Medulla oblongata (tissue), 1 donor: ENCODE measurements around the gene BAAT.
A peak's percentile ranks its signal among the peaks of the same experiment; 100 is the strongest.
"Not testable (repeated sequence)": the region's sequence is repeated elsewhere in the genome, so short reads cannot be mapped to it uniquely, and the experiment has no call there.

Source experiments
- DNase-seq: peaks from one replicate; pipeline ENCODE4 v3.0.0-alpha.2; 2015; ENCODE audit errors: extremely low spot score

The BAAT gene

DNA sequence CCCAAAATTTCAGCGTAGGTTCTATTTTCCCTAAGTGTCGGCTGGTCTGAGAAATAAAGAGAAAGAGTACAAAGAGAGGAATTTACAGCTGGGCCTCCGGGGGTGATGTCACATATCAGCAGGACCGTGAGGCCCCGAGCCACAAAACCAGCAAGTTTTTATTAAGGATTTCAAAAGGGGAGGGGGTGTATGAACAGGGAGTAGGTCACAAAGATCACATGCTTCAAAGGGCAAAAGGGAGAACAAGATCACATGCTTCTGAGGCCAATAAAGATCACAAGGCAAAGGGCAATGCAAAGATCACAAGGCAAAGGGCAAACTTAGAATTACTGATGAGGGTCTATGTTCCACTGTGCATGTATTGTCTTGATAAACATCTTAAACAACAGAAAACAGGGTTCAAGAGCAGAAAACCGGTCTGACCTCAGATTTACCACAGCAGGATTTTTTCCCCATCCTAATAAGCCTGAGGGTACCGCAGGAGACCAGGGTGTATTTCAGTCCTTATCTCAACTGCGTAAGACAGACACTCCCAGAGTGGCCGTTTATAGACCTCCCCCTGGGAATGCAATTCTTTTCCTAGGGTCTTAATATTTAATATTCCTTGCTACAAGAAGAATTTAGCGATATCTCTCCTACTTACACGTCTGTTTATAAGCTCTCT is at the start of gene BAAT:
Gene BAAT, minus strand, starts transcription at position 134 of the 664 bp plus-strand sequence. CDS start 13,602 bp downstream, outside the sequence.
- not testable (repeated sequence) for DNase-seq

GRCh38 chr9:101433229-101433628 is 48.4 kb upstream of the BAAT start:
- no peak for DNase-seq

DNA sequence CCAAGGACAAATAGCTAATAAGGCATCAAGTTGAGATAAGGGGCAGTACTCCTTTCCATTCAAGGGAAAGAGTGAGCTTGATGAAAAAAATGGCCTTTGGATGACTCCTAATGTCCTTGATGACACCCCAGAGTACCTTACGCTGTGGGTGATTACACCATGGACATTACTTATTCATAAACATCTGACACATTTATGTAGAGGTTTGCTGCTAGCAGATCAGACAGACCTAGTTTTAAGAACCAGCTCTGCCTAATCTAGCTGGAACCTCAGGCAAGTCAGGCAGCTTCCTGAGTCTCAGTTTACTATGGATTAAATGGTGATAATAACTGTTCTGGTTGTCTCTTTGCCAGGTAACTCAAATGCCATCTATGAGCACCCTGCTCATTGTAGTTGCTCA is 47.9 kb upstream of the BAAT start:
- no peak for DNase-seq

DNA sequence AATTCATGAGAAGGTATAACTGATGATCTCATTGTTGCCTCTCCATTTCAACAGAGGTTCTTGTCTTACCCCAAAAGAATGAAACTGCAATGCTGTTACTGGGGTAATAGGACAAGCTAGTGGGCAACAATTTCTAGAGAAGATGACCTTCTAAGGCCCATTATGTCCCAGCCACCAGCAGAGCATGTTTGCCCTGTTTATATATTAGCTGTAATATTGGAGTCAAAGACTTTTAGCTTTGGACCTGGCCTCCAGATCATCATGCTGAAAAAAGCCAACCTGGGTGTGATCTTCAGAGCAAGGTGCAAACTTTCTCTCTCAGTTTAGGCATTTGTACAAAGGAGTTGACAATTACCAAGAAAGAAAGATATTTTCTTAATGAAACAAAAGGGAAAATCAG is 47.4 kb upstream of the BAAT start:
- no peak for DNase-seq

GRCh38 chr9:101429736-101430135 is 44.9 kb upstream of the BAAT start:
- no peak for DNase-seq

- DNase-seq, result no peak
These were observed 44.1 kb upstream of the BAAT start for GRCh38 chr9:101428909-101429308.

- no peak for DNase-seq
These were observed 43.3 kb upstream of the BAAT start for GRCh38 chr9:101427957-101428655.

DNA sequence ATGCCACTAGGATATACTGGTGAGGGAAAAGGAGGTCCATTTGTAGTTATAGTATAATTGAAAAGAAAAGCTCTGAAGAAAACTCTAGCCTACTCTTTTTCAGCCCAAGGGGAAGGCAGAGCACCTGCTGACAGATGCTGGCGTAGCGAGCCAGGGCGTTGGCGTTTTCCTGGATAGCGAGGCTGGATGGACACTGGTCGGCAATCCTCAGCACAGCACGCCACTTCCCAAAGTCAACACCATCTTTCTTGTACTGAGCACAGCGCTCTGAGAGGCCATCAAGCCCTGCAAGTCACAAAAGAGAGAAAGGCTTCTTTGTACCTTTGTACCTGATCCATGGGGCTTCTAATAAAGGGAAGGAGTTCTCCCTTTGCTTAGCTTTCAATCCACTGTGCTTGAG is 42.6 kb upstream of the BAAT start:
- DNase-seq, result no peak

- no peak for DNase-seq
These were observed 36.9 kb upstream of the BAAT start for GRCh38 chr9:101421653-101422065.

- no peak for DNase-seq
These were observed 35.1 kb upstream of the BAAT start for GRCh38 chr9:101419863-101420262.

GRCh38 chr9:101418518-101419430 is 34.0 kb upstream of the BAAT start:
- DNase-seq, result no peak

- no peak for DNase-seq
These were observed 33.2 kb upstream of the BAAT start for GRCh38 chr9:101417977-101418376.

DNA sequence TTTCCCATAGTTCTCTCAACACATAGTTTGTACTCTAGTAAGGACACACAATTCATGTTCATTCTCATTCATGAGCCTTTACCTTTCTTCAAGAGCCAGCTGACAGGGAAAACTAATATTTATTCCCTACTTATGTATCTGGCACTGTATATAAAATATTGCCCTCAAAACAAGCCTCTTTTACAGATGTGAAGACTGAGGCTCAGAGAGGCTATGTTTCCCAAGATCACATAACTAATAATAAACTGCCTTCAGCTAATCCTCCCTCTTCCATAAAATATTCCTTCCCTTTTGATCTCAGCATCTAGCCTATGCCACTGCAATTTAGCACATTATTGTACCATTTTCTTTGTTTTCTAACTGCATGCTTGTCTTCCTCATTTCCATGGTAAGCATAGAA is 32.6 kb upstream of the BAAT start:
- DNase-seq, result no peak

GRCh38 chr9:101415578-101415977 is 30.8 kb upstream of the BAAT start:
- no peak for DNase-seq

GRCh38 chr9:101414839-101415238 is 30.0 kb upstream of the BAAT start:
- no peak for DNase-seq

- DNase-seq, result no peak
These were observed 24.3 kb upstream of the BAAT start for GRCh38 chr9:101409079-101409477.

GRCh38 chr9:101408374-101409078 is 23.7 kb upstream of the BAAT start:
- DNase-seq, result no peak

DNA sequence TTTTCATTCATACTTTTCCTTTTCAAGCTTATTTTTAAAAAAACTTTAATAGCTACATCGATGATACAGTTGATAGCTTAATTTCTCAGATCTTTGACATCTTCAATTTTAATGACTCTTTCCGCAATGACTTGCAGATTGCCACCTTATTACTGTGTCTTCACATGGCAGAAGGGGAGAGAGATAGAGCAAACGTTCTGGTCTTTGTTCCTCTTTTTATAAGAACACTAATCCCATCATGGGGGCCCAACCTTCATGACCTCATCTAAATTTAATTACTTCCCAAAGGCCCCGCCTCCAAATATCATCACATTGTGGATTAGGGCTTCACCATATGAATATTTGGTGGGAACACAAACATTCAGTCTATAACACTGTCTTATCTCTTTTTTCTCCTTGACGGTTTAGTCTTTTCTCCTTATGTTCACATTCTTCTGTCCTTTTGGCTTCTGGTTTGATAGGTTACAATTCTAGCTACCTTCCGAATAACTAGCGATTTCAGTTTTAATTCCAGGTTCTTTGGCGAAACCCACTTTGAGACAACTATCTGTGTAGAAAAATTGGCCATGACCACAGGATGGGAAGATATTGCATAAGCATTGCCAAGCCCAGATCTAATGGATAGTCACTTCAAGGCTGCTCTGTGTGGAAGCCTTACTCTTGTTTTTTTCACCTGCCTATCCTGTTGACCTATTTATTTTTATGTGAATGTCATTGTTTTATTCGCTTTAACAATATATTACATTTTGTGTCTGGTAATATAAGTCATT is 18.9 kb upstream of the BAAT start:
- DNase-seq, result no peak

GRCh38 chr9:101400120-101400519 is 15.3 kb upstream of the BAAT start:
- DNase-seq, result peak; percentile 5

DNA sequence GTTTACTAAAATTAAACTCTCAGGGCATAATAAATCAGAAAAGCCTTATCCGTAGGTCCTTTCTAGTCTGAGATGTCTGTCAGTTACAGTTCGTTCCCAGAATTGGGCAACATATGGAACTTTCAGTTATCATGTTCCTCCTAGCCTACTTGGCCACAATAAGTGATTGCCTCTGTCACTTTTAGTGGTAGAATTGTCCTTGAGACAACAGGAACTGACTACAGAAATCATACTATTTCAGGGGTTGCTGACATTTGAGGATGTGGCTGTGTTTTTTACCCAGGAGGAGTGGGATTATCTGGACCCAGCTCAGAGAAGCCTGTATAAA is 14.8 kb upstream of the BAAT start:
- DNase-seq, result no peak
